ENCODE data around the gene ANOS1.

The ANOS1 gene

DNA sequence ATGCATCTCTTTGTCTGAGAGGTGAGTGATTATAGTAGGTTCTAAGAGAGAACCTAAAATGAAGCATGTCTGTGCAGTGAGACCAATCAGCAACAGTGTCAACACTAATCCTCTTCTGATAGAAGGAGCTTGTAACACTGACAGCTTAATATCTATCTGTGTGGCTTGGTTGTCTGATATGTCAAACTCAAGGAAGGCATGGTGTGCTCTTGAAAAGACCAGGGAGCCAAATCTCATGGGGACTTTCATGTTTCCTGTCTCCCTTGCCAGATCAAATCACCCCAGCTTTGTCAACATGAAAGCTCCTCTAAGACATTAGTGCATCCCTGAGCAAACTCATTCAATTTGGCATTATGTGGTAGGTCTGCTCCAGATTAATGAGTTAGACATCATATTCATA is 95.4 kb downstream of the ANOS1 start:
- H2AK5ac ChIP-seq (ENCODE audit: low read length) = no peak overlapping the region
- H2BK5ac ChIP-seq (ENCODE audit: low read depth, low read length, poor library complexity) = no peak overlapping the region
- H3K4me2 ChIP-seq (ENCODE audit: low read length) = no peak overlapping the region
- no peak overlapping the region for H4K12ac ChIP-seq (ENCODE audit: low read depth, low read length)
- H2BK12ac ChIP-seq (ENCODE audit: low read length) = no peak overlapping the region
- no peak overlapping the region for H3K18ac ChIP-seq (ENCODE audit: low read length)
- H3K36me3 ChIP-seq (ENCODE audit: control insufficient read depth in 1 of 2, insufficient read depth in 2 of 2, low read length in 2 of 2) = no peaks in the 10 kb centered on the region
- H3K4me1 ChIP-seq (ENCODE audit: control insufficient read depth in 1 of 2, insufficient read depth in 2 of 2, low read length in 2 of 2) = no peaks in the 10 kb centered on the region
- no peak for DNase-seq
- H4K91ac ChIP-seq (ENCODE audit: low read depth, low read length) = no peak overlapping the region
- H3K14ac ChIP-seq (ENCODE audit: low read length) = no peak overlapping the region
- H3K9me3 ChIP-seq (ENCODE audit: insufficient read depth, low read depth, low read length) = no peaks in the 10 kb centered on the region
- no peak overlapping the region for H4K8ac ChIP-seq (ENCODE audit: low read depth, low read length)
- no peaks in the 10 kb centered on the region for H3K79me2 ChIP-seq (ENCODE audit: control insufficient read depth, insufficient read depth, low read length, poor library complexity)
- H3K27me3 ChIP-seq (ENCODE audit: insufficient read depth, low read length) = no peaks in the 10 kb centered on the region
- H3K9ac ChIP-seq (ENCODE audit: low read length) = no peak overlapping the region
- no peak overlapping the region for H3K4me3 ChIP-seq (ENCODE audit: low read depth, low read length)
- no peak overlapping the region for H2AFZ ChIP-seq (ENCODE audit: insufficient read depth, low read length, poor library complexity)
- no peak overlapping the region for H3K4ac ChIP-seq (ENCODE audit: low read depth, low read length)
- no peak overlapping the region for H2BK120ac ChIP-seq (ENCODE audit: insufficient read depth, low read length, poor library complexity)
- H3K27ac ChIP-seq (ENCODE audit: low read depth, low read length) = no peak overlapping the region
- no peak overlapping the region for H3K23ac ChIP-seq (ENCODE audit: low read length)
- no peaks in the 10 kb centered on the region for H3K79me1 ChIP-seq (ENCODE audit: low read length)

DNA sequence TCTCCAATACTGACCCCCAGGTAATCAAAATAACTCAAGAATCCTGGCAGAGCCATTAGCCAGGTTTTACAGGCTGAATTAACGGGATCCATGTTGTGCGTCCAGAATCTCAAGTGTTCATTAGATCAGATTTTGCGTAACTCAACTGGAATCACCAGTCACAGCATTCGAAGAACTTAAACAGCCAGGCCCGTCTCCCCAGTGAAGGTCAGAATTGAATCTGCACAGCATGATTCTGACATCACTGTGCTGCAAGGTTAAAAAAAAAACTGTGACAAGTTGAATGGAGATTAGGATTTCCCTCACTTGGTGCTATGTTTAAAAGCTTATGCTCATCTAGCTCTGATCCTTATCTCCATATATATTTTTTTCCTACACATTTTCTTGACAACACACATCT is 96.1 kb downstream of the ANOS1 start:
- H3K9me3 ChIP-seq (ENCODE audit: insufficient read depth, low read depth, low read length) = no peaks in the 10 kb centered on the region
- no peaks in the 10 kb centered on the region for H3K4me1 ChIP-seq (ENCODE audit: control insufficient read depth in 1 of 2, insufficient read depth in 2 of 2, low read length in 2 of 2)
- H3K14ac ChIP-seq (ENCODE audit: low read length) = no peak overlapping the region
- H3K23ac ChIP-seq (ENCODE audit: low read length) = no peak overlapping the region
- H4K91ac ChIP-seq (ENCODE audit: low read depth, low read length) = no peak overlapping the region
- H2BK12ac ChIP-seq (ENCODE audit: low read length) = no peak overlapping the region
- no peak overlapping the region for H3K18ac ChIP-seq (ENCODE audit: low read length)
- no peak overlapping the region for H3K4me3 ChIP-seq (ENCODE audit: low read depth, low read length)
- no peak overlapping the region for H3K27ac ChIP-seq (ENCODE audit: low read depth, low read length)
- no peak overlapping the region for H2AK5ac ChIP-seq (ENCODE audit: low read length)
- no peak overlapping the region for H3K9ac ChIP-seq (ENCODE audit: low read length)
- H3K4me2 ChIP-seq (ENCODE audit: low read length) = no peak overlapping the region
- H3K27me3 ChIP-seq (ENCODE audit: insufficient read depth, low read length) = no peaks in the 10 kb centered on the region
- no peaks in the 10 kb centered on the region for H3K79me1 ChIP-seq (ENCODE audit: low read length)
- H2BK5ac ChIP-seq (ENCODE audit: low read depth, low read length, poor library complexity) = no peak overlapping the region
- no peaks in the 10 kb centered on the region for H3K36me3 ChIP-seq (ENCODE audit: control insufficient read depth in 1 of 2, insufficient read depth in 2 of 2, low read length in 2 of 2)
- WGBS (ENCODE audit: extremely low coverage, insufficient coverage, insufficient read length) = no CpG with 5 or more reads among the region's 5 CpGs
- H3K79me2 ChIP-seq (ENCODE audit: control insufficient read depth, insufficient read depth, low read length, poor library complexity) = no peaks in the 10 kb centered on the region
- H3K4ac ChIP-seq (ENCODE audit: low read depth, low read length) = no peak overlapping the region
- no peak overlapping the region for H4K8ac ChIP-seq (ENCODE audit: low read depth, low read length)
- no peak overlapping the region for H2BK120ac ChIP-seq (ENCODE audit: insufficient read depth, low read length, poor library complexity)
- no peak overlapping the region for H4K12ac ChIP-seq (ENCODE audit: low read depth, low read length)
- no peak for DNase-seq
- H2AFZ ChIP-seq (ENCODE audit: insufficient read depth, low read length, poor library complexity) = no peak overlapping the region

DNA sequence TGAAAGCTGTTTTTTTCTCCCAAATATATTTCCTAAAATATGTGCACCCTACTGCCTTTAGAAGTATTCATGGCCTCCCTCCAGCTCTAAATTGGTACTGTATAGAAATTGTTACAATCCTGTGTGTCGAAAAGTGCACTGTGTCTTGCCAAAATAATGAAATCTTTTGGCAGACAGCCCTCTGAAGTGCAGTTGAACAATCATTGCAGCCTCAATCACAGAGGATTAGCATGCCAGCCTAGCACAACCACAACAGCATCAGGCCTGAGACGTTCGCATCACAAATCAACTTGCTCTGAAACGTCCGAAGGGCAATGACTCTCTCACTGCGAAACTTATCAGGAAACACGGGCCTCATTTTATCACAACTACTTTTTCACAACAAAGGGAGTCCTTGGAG is 99.0 kb downstream of the ANOS1 start:
- Histone ChIP-seq H3K36me3 (ENCODE audit: control insufficient read depth in 1 of 2, insufficient read depth in 2 of 2, low read length in 2 of 2) (no peaks in the 10 kb centered on the region), H3K79me2 (ENCODE audit: control insufficient read depth, insufficient read depth, low read length, poor library complexity) (no peaks in the 10 kb centered on the region), H3K23ac (ENCODE audit: low read length) (no peak overlapping the region), H2BK12ac (ENCODE audit: low read length) (no peak overlapping the region), H3K18ac (ENCODE audit: low read length) (no peak overlapping the region), H3K9ac (ENCODE audit: low read length) (no peak overlapping the region), H3K9me3 (ENCODE audit: insufficient read depth, low read depth, low read length) (no peaks in the 10 kb centered on the region), H2BK5ac (ENCODE audit: low read depth, low read length, poor library complexity) (no peak overlapping the region), H2BK120ac (ENCODE audit: insufficient read depth, low read length, poor library complexity) (no peak overlapping the region), H3K4ac (ENCODE audit: low read depth, low read length) (no peak overlapping the region), H3K4me2 (ENCODE audit: low read length) (no peak overlapping the region), H3K27ac (ENCODE audit: low read depth, low read length) (no peak overlapping the region), H3K4me3 (ENCODE audit: low read depth, low read length) (no peak overlapping the region), H3K4me1 (ENCODE audit: control insufficient read depth in 1 of 2, insufficient read depth in 2 of 2, low read length in 2 of 2) (no peaks in the 10 kb centered on the region), H4K12ac (ENCODE audit: low read depth, low read length) (no peak overlapping the region), H2AK5ac (ENCODE audit: low read length) (no peak overlapping the region), H4K91ac (ENCODE audit: low read depth, low read length) (no peak overlapping the region), H3K79me1 (ENCODE audit: low read length) (no peaks in the 10 kb centered on the region), H3K27me3 (ENCODE audit: insufficient read depth, low read length) (no peaks in the 10 kb centered on the region), H4K8ac (ENCODE audit: low read depth, low read length) (no peak overlapping the region), H3K14ac (ENCODE audit: low read length) (no peak overlapping the region), H2AFZ (ENCODE audit: insufficient read depth, low read length, poor library complexity) (no peak overlapping the region)
- whole genome bisulfite sequencing (ENCODE audit: extremely low coverage, insufficient coverage, insufficient read length) = no CpG with 5 or more reads among the region's 7 CpGs
- no peak for DNase-seq

DNA sequence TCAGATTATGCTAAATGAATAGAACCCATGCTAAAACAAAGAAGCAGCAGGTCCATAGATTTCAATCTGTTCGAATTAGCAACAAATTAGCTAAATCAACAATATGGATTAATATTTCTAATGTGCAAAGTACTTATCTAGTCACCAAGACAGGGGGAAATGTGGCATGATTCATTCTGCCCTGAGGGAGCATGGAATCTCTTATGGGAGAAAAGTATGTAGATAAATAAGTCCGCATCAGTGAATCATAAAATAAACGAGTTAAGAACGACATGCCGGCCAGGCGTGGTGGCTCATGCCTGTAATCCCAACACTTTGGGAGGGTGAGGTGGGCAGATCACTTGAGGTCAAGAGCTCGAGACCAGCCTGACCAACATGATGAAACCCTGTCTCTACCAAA is 102.1 kb downstream of the ANOS1 start:
- no peak overlapping the region for H3K4me2 ChIP-seq (ENCODE audit: low read length)
- H2AFZ ChIP-seq (ENCODE audit: insufficient read depth, low read length, poor library complexity) = no peak overlapping the region
- no peaks in the 10 kb centered on the region for H3K27me3 ChIP-seq (ENCODE audit: insufficient read depth, low read length)
- no peak overlapping the region for H3K4ac ChIP-seq (ENCODE audit: low read depth, low read length)
- H3K27ac ChIP-seq (ENCODE audit: low read depth, low read length) = no peak overlapping the region
- H3K9ac ChIP-seq (ENCODE audit: low read length) = no peak overlapping the region
- H2BK5ac ChIP-seq (ENCODE audit: low read depth, low read length, poor library complexity) = no peak overlapping the region
- H2BK12ac ChIP-seq (ENCODE audit: low read length) = no peak overlapping the region
- H2BK120ac ChIP-seq (ENCODE audit: insufficient read depth, low read length, poor library complexity) = no peak overlapping the region
- H3K4me1 ChIP-seq (ENCODE audit: control insufficient read depth in 1 of 2, insufficient read depth in 2 of 2, low read length in 2 of 2) = no peaks in the 10 kb centered on the region
- H3K79me1 ChIP-seq (ENCODE audit: low read length) = no peaks in the 10 kb centered on the region
- no peaks in the 10 kb centered on the region for H3K36me3 ChIP-seq (ENCODE audit: control insufficient read depth in 1 of 2, insufficient read depth in 2 of 2, low read length in 2 of 2)
- H3K79me2 ChIP-seq (ENCODE audit: control insufficient read depth, insufficient read depth, low read length, poor library complexity) = no peaks in the 10 kb centered on the region
- H3K14ac ChIP-seq (ENCODE audit: low read length) = no peak overlapping the region
- no CpG with 5 or more reads among the region's 7 CpGs for WGBS (ENCODE audit: extremely low coverage, insufficient coverage, insufficient read length)
- no peak overlapping the region for H3K4me3 ChIP-seq (ENCODE audit: low read depth, low read length)
- H3K23ac ChIP-seq (ENCODE audit: low read length) = no peak overlapping the region
- H3K9me3 ChIP-seq (ENCODE audit: insufficient read depth, low read depth, low read length) = no peaks in the 10 kb centered on the region
- no peak overlapping the region for H4K8ac ChIP-seq (ENCODE audit: low read depth, low read length)
- H4K12ac ChIP-seq (ENCODE audit: low read depth, low read length) = no peak overlapping the region
- peak; percentile 66 to 70 for DNase-seq
- no peak overlapping the region for H4K91ac ChIP-seq (ENCODE audit: low read depth, low read length)
- no peak overlapping the region for H3K18ac ChIP-seq (ENCODE audit: low read length)
- no peak overlapping the region for H2AK5ac ChIP-seq (ENCODE audit: low read length)

DNA sequence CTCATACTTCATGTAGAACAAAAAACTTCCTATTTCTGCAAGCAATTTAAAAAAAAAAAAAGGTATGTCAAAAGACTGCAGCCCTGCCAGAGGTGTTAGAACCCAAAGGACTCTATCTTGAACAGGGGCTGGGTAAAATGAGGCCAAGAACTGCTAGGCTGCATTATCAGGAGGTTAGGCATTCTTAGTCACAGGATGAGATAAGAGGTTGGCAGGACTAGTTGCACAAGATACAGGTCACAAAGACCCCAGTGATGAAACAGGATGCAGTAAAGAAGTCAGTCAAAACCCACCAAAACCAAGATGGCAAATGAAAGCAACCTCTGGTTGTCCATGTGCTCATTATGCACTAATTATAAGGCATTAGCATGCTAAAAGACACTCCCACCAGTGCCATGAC is 104.1 kb downstream of the ANOS1 start:
- H4K91ac ChIP-seq (ENCODE audit: low read depth, low read length) = no peak overlapping the region
- H3K14ac ChIP-seq (ENCODE audit: low read length) = no peak overlapping the region
- peak; percentile 1 to 7 for DNase-seq
- H3K4ac ChIP-seq (ENCODE audit: low read depth, low read length) = no peak overlapping the region
- H3K27me3 ChIP-seq (ENCODE audit: insufficient read depth, low read length) = no peaks in the 10 kb centered on the region
- H2BK120ac ChIP-seq (ENCODE audit: insufficient read depth, low read length, poor library complexity) = no peak overlapping the region
- no peak overlapping the region for H2AK5ac ChIP-seq (ENCODE audit: low read length)
- no peak overlapping the region for H3K18ac ChIP-seq (ENCODE audit: low read length)
- H3K9ac ChIP-seq (ENCODE audit: low read length) = no peak overlapping the region
- H2BK12ac ChIP-seq (ENCODE audit: low read length) = no peak overlapping the region
- no peak overlapping the region for H3K4me2 ChIP-seq (ENCODE audit: low read length)
- no peak overlapping the region for H3K4me3 ChIP-seq (ENCODE audit: low read depth, low read length)
- H2AFZ ChIP-seq (ENCODE audit: insufficient read depth, low read length, poor library complexity) = no peak overlapping the region
- no peaks in the 10 kb centered on the region for H3K79me1 ChIP-seq (ENCODE audit: low read length)
- no peaks in the 10 kb centered on the region for H3K36me3 ChIP-seq (ENCODE audit: control insufficient read depth in 1 of 2, insufficient read depth in 2 of 2, low read length in 2 of 2)
- no peak overlapping the region for H4K8ac ChIP-seq (ENCODE audit: low read depth, low read length)
- no peak overlapping the region for H4K12ac ChIP-seq (ENCODE audit: low read depth, low read length)
- no peak overlapping the region for H3K23ac ChIP-seq (ENCODE audit: low read length)
- H3K79me2 ChIP-seq (ENCODE audit: control insufficient read depth, insufficient read depth, low read length, poor library complexity) = no peaks in the 10 kb centered on the region
- no peak overlapping the region for H3K27ac ChIP-seq (ENCODE audit: low read depth, low read length)
- no peaks in the 10 kb centered on the region for H3K4me1 ChIP-seq (ENCODE audit: control insufficient read depth in 1 of 2, insufficient read depth in 2 of 2, low read length in 2 of 2)
- no peaks in the 10 kb centered on the region for H3K9me3 ChIP-seq (ENCODE audit: insufficient read depth, low read depth, low read length)
- H2BK5ac ChIP-seq (ENCODE audit: low read depth, low read length, poor library complexity) = no peak overlapping the region
